Stimulated activated CD4-positive, alpha-beta T cell treated with anti-CD3 and anti-CD28 coated beads, Interleukin-12 subunit alpha, Interleukin-12 subunit beta, amount 100 ng/mL, for 48 hours (primary cell): ENCODE data around the gene GPR27.

ENCODE experiments used
- DNase-seq, 3 donors: peaks; one replicate each; pipeline ENCODE4 v3.0.0-alpha.2; 2020; ENCODE audit warnings: low read depth in 2 of 3, low spot score in 1 of 3

The GPR27 gene

GRCh38 chr3:71785532-71786216 lies 32.0 kb downstream of the GPR27 start:
- DNase-seq: no peak

- no peak for DNase-seq
Observed at GRCh38 chr3:71786217-71786549, 32.5 kb downstream of the GPR27 start.

DNA sequence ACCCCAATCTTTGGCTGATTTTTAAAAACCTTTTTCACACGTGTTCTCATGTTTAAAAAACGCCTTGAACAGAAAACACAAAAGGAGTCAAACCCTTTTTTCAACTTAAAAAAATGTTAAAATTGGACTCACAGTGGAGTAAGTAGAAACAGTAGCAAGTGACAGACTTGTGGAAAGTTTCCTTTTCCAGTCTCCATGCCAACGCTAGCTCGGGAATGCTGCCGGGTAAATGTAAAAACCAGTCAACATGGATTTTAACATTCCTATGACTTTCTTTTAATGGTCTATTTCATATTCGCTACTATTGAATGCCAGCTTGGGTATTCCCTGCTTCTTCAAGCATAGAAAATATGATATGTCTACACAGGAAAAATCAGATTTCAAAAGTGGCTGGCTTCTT lies 32.9 kb downstream of the GPR27 start:
- DNase-seq: no peak

DNA sequence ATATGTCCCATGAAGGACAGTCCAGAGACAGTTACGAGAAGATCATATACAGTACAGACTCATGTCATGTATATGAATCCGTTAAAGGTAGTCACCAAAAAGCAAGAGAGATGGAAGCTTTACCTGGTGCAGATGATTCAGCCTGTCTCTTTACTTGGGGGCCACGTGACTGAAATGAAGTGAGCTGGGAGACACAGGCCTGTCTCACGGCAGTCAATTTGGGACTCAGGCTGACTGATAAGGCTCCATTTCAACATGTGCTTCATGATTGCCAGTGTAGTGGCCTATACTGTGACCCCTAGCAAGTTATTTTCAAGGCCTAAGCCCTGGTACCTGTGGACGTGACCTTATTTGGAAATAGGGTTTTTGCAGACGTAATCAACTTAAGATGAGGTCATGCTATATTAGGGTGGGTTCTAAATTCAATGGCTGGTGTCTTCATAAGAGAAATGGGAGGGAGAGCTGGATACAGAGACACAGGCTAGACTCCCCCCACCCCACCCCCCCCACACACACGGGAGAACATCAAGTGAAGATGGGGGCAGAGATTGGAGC lies 34.3 kb downstream of the GPR27 start:
- no peak for DNase-seq

GRCh38 chr3:71789922-71790321 lies 36.3 kb downstream of the GPR27 start:
- no peak for DNase-seq

DNA sequence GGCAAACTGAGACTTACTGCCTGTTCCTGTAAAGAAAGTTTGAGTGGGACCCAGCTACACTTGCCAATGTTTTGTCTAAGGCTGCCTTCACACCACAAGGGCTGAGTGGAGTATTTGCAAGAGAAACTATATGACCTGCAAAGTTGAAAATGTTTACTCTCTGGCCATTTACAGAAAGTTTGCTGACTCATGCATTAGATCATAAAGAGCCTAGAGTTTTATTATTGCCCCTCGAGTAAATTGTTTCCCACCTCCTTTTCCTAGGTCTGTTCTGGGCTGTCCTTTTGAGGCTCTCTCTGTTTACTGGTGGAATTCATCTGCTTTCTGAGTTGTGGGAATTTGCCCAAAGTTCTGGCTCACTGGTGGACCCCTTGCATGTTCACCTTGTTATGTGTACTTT lies 38.0 kb downstream of the GPR27 start:
- DNase-seq: no peak

DNA sequence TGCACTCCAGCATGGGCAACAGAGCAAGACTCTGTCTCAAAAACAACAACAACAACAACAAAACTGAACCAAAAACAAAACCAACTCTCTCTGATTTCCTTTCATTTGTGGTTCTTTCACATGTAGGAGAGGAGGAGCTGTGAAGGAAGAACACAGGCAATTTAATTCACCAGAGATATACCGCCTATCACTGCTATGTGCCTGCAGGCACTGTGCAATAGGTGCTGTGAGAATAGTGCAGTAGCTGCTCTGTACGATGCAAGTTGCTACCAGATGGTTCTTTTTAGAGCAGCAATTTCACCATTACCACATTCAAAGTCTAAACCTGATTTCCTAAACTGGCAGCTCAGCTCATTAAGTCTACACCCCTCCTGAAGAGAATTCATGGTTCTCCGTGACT lies 42.6 kb downstream of the GPR27 start:
- DNase-seq: no peak

GRCh38 chr3:71797455-71797854 lies 43.8 kb downstream of the GPR27 start:
- DNase-seq: no peak

DNA sequence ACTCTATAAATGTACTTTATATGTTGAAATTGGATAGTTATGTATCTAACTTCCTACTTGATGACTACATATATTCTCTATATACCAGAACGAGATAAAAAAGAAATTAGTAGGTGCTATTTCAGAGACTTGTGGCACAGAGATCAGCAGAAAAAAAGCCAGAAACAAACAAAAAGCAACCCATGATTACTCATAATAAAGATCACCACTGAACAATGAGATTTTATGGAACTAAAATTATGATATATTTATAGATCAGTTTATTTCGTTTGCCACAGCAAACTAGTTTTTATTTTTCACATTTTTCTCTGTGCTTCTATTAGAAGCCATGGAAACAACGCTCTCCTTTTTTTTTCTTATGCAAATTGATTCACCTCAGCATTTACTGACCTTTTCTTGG lies 46.4 kb downstream of the GPR27 start:
- DNase-seq: no peak

GRCh38 chr3:71801986-71802385 lies 48.3 kb downstream of the GPR27 start:
- no peak for DNase-seq

DNA sequence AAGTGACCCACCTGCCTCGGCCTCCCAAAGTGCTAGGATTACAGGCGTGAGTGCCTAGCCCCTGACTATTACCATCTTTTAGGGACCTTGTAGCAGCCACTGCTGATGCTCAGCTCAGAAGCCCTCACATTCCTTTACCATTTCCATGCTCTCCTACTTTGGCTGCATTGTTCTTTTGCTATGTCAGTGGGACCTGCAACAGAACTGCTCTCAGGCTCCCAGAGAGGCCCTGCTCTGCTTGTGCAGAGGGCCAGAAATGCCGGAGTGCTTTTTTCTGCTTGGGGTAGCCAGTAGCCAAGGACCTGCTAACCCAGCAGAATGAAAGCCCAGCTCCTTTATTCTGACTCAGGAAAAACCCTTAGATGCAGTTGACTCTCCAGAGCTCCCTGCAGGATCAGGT lies 49.6 kb downstream of the GPR27 start:
- no peak for DNase-seq

- DNase-seq: no peak
Observed at GRCh38 chr3:71805199-71805598, 51.5 kb downstream of the GPR27 start.

GRCh38 chr3:71805691-71806090 lies 52.0 kb downstream of the GPR27 start:
- DNase-seq: no peak
